K562 (cell line): ENCODE results near the gene SURF6. TPM values are rescaled to one million over a fixed set of nuclear protein-coding genes. Genes with fewer than 3 reads are reported as not detected.

ENCODE experiments used
- CBFB ChIP-seq: sonication (generic); formaldehyde crosslinking; IDR thresholded peaks from 2 replicates; pipeline ENCODE4 v1.4.0; 2020; ENCODE audit warnings: mild to moderate bottlenecking, missing genetic modification reagents
- ETV6 ChIP-seq, 3 experiments: fragments of 150-350 bp in 1 of 3; sonication (generic) in 1 of 3; formaldehyde crosslinking in 1 of 3; IDR thresholded peaks; 2 replicates each; pipeline versions ENCODE4 v1.6.1 to v1.8.0; 2014 to 2022; ENCODE audit warnings: borderline replicate concordance in 2 of 3, low read depth in 2 of 3, antibody characterized with exemption in 1 of 3, low read length in 1 of 3, mild to moderate bottlenecking in 1 of 3, missing genetic modification reagents in 1 of 3
- JUN ChIP-seq, 2 experiments: sonication (generic) in 1 of 2; formaldehyde crosslinking in 1 of 2; IDR thresholded peaks; 2 replicates each; pipeline versions ENCODE4 v1.6.1 to v1.8.0; 2012 to 2022; ENCODE audit warnings: borderline replicate concordance in 2 of 2, mild to moderate bottlenecking in 2 of 2, improper control_type of control experiment in 1 of 2, low read depth in 1 of 2, low read length in 1 of 2, missing genetic modification reagents in 1 of 2
- LEF1 ChIP-seq: fragments of 450-650 bp; IDR thresholded peaks from 2 replicates; pipeline ENCODE4 v1.6.1; 2016; ENCODE audit warnings: mild to moderate bottlenecking
- RBFOX2 ChIP-seq: fragments of 200-400 bp; formaldehyde crosslinking; IDR thresholded peaks from 2 replicates; pipeline ENCODE4 v1.6.1; 2017; ENCODE audit warnings: low read depth, mild to moderate bottlenecking, low read length, moderate library complexity
- ZNF324 ChIP-seq: fragments of 250-450 bp; sonication (Bioruptor Pico); IDR thresholded peaks from 2 replicates; pipeline ENCODE4 v1.4.0; 2020; ENCODE audit warnings: mild to moderate bottlenecking
- ZNF408 ChIP-seq: fragments of 250-450 bp; sonication (Bioruptor Pico); IDR thresholded peaks from 2 replicates; pipeline ENCODE4 v1.4.0; 2020; ENCODE audit warnings: low read depth, mild to moderate bottlenecking, moderate library complexity
- ZNF431 ChIP-seq: sonication (generic); formaldehyde crosslinking; IDR thresholded peaks from 2 replicates; pipeline ENCODE4 v1.8.0; 2022; ENCODE audit warnings: mild to moderate bottlenecking, missing genetic modification reagents
- ZNF717 ChIP-seq: fragments of 250-450 bp; sonication (Bioruptor Pico); IDR thresholded peaks from 2 replicates; pipeline ENCODE4 v1.5.0; 2021
- ZNF785 ChIP-seq: fragments of 250-450 bp; sonication (Bioruptor Pico); IDR thresholded peaks from 2 replicates; pipeline ENCODE4 v1.4.0; 2020; ENCODE audit warnings: mild to moderate bottlenecking
- polyA plus RNA-seq, 8 experiments: library from polyadenylated mRNA; depleted of rRNA in 4 of 8; stranded (reverse) in 5 of 8; unstranded in 3 of 8; fragments of >200 nt; fragmentation: Nextera tagmentation in 2 of 8; fragmentation: Illumina TruSeq in 1 of 8; extraction: Ambion mirVana in 2 of 8; extraction: Trizol in 1 of 8; gene quantifications; 2 replicates each; pipeline versions ENCODE4 v1.2.1 to v1.2.3, GENCODE V29; 2011 to 2014; ENCODE audit warnings: inconsistent platforms in 1 of 8, missing spikeins in 1 of 8
- total RNA-seq, 7 experiments: library from RNA; depleted of rRNA in 6 of 7; stranded (reverse); fragments of >200 nt in 6 of 7; fragmentation: Illumina TruSeq in 2 of 7; extraction: Trizol in 2 of 7; gene quantifications; 2 replicates each; pipeline versions ENCODE4 v1.2.1 to v1.2.3, GENCODE V29; 2011 to 2021; ENCODE audit warnings: low replicate concordance in 1 of 7
- TF ChIP-seq, protein P1 (sequence below): fragments of 250-450 bp; sonication (Bioruptor Pico); IDR thresholded peaks from 2 replicates; pipeline ENCODE4 v1.5.0; 2020; ENCODE audit warnings: mild to moderate bottlenecking, borderline replicate concordance
- TF ChIP-seq, protein P2 (sequence below): fragments of 250-450 bp; sonication (Bioruptor Pico); IDR thresholded peaks from 2 replicates; pipeline ENCODE4 v1.4.0; 2020; ENCODE audit warnings: mild to moderate bottlenecking, moderate library complexity
- TF ChIP-seq, protein P3 (sequence below): fragments of 450-650 bp; IDR thresholded peaks from 2 replicates; pipeline ENCODE4 v1.7.1; 2018; ENCODE audit warnings: mild to moderate bottlenecking, low read depth; ENCODE audit not compliant: partially characterized antibody
- TF ChIP-seq, protein P4 (sequence below): fragments of 450-650 bp; IDR thresholded peaks from 2 replicates; pipeline ENCODE4 v1.6.1; 2016; ENCODE audit warnings: mild to moderate bottlenecking
- TF ChIP-seq, protein P5 (sequence below): fragments of 200-400 bp; formaldehyde crosslinking; IDR thresholded peaks from 2 replicates; pipeline ENCODE4 v1.6.1; 2017; ENCODE audit warnings: mild to moderate bottlenecking, low read depth, low read length, moderate library complexity

SURF6 gene
- total and polyA plus RNA-seq, 9 of the 15 experiments (the other 6 are each of a cell fraction or from before 2014, with no cell fraction given): 1.4 to 68.3 (median 14.7) TPM

DNA sequence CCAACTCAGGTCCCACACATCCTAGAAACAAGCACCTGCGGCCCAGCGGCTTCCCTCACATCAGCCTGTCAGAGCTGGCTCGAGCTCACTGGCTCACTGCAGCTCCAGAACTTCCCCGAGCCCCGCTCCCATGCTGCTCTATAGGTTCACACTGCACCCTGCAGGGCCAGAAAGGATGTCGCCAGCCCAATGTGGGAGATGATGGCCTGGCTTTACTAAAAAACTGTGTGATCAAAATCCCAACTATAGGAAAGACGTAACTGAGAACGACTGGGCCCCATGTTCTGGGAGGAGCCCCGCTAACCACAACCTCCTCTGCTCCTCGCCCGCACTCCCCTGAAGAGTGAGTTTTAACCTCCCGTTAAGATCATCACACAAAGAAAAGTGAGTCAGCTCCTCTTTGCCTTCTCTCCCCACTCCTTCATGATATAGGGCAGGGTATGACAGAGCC lies 35.3 kb upstream of the SURF6 start (continued):
- TF ChIP-seq, protein P1, sequence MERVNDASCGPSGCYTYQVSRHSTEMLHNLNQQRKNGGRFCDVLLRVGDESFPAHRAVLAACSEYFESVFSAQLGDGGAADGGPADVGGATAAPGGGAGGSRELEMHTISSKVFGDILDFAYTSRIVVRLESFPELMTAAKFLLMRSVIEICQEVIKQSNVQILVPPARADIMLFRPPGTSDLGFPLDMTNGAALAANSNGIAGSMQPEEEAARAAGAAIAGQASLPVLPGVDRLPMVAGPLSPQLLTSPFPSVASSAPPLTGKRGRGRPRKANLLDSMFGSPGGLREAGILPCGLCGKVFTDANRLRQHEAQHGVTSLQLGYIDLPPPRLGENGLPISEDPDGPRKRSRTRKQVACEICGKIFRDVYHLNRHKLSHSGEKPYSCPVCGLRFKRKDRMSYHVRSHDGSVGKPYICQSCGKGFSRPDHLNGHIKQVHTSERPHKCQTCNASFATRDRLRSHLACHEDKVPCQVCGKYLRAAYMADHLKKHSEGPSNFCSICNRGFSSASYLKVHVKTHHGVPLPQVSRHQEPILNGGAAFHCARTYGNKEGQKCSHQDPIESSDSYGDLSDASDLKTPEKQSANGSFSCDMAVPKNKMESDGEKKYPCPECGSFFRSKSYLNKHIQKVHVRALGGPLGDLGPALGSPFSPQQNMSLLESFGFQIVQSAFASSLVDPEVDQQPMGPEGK (CRISPR knock-in tag): no peak
- TF ChIP-seq LEF1 (no peak), JUN (IDR thresholded peaks at IDR 0.05; ENCODE audit: borderline replicate concordance, low read depth, low read length) (no peak), JUN (CRISPR knock-in tag; IDR thresholded peaks at IDR 0.05; ENCODE audit: borderline replicate concordance) (no peak), ZNF408 (CRISPR knock-in tag) (no peak), ZNF717 (no peak), ETV6 (IDR thresholded peaks at IDR 0.05; ENCODE audit: borderline replicate concordance in 1 of 2, low read depth in 2 of 2, low read length in 1 of 2) (no peak), ETV6 (CRISPR knock-in tag; IDR thresholded peaks at IDR 0.05; ENCODE audit: borderline replicate concordance) (no peak), RBFOX2 (peak; percentile 54; the same call in 1 of the 2 replicates), ZNF431 (CRISPR knock-in tag) (no peak), ZNF324 (CRISPR knock-in tag) (no peak), ZNF785 (CRISPR knock-in tag) (no peak), CBFB (CRISPR knock-in tag) (no peak)
- TF ChIP-seq, protein P2, sequence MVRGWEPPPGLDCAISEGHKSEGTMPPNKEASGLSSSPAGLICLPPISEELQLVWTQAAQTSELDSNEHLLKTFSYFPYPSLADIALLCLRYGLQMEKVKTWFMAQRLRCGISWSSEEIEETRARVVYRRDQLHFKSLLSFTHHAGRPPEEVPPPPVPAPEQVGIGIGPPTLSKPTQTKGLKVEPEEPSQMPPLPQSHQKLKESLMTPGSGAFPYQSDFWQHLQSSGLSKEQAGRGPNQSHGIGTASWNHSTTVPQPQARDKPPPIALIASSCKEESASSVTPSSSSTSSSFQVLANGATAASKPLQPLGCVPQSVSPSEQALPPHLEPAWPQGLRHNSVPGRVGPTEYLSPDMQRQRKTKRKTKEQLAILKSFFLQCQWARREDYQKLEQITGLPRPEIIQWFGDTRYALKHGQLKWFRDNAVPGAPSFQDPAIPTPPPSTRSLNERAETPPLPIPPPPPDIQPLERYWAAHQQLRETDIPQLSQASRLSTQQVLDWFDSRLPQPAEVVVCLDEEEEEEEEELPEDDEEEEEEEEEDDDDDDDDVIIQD: no peak
- TF ChIP-seq, protein P3, sequence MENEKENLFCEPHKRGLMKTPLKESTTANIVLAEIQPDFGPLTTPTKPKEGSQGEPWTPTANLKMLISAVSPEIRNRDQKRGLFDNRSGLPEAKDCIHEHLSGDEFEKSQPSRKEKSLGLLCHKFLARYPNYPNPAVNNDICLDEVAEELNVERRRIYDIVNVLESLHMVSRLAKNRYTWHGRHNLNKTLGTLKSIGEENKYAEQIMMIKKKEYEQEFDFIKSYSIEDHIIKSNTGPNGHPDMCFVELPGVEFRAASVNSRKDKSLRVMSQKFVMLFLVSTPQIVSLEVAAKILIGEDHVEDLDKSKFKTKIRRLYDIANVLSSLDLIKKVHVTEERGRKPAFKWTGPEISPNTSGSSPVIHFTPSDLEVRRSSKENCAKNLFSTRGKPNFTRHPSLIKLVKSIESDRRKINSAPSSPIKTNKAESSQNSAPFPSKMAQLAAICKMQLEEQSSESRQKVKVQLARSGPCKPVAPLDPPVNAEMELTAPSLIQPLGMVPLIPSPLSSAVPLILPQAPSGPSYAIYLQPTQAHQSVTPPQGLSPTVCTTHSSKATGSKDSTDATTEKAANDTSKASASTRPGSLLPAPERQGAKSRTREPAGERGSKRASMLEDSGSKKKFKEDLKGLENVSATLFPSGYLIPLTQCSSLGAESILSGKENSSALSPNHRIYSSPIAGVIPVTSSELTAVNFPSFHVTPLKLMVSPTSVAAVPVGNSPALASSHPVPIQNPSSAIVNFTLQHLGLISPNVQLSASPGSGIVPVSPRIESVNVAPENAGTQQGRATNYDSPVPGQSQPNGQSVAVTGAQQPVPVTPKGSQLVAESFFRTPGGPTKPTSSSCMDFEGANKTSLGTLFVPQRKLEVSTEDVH: no peak
- TF ChIP-seq, protein P4, sequence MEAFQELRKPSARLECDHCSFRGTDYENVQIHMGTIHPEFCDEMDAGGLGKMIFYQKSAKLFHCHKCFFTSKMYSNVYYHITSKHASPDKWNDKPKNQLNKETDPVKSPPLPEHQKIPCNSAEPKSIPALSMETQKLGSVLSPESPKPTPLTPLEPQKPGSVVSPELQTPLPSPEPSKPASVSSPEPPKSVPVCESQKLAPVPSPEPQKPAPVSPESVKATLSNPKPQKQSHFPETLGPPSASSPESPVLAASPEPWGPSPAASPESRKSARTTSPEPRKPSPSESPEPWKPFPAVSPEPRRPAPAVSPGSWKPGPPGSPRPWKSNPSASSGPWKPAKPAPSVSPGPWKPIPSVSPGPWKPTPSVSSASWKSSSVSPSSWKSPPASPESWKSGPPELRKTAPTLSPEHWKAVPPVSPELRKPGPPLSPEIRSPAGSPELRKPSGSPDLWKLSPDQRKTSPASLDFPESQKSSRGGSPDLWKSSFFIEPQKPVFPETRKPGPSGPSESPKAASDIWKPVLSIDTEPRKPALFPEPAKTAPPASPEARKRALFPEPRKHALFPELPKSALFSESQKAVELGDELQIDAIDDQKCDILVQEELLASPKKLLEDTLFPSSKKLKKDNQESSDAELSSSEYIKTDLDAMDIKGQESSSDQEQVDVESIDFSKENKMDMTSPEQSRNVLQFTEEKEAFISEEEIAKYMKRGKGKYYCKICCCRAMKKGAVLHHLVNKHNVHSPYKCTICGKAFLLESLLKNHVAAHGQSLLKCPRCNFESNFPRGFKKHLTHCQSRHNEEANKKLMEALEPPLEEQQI: no peak
- TF ChIP-seq, protein P5, sequence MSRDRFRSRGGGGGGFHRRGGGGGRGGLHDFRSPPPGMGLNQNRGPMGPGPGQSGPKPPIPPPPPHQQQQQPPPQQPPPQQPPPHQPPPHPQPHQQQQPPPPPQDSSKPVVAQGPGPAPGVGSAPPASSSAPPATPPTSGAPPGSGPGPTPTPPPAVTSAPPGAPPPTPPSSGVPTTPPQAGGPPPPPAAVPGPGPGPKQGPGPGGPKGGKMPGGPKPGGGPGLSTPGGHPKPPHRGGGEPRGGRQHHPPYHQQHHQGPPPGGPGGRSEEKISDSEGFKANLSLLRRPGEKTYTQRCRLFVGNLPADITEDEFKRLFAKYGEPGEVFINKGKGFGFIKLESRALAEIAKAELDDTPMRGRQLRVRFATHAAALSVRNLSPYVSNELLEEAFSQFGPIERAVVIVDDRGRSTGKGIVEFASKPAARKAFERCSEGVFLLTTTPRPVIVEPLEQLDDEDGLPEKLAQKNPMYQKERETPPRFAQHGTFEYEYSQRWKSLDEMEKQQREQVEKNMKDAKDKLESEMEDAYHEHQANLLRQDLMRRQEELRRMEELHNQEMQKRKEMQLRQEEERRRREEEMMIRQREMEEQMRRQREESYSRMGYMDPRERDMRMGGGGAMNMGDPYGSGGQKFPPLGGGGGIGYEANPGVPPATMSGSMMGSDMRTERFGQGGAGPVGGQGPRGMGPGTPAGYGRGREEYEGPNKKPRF: no peak
